GM12878 (cell line): ENCODE measurements around the gene KCND2. TPM values are rescaled to one million over a fixed set of nuclear protein-coding genes. Genes with fewer than 3 reads are reported as not detected.

Experiments used
- ATAC-seq: fragments of 200-7000 bp; cut with Tn5 transposase; 3 replicates; pipeline ENCODE4 v1.9.1; 2020; ENCODE audit warnings: mild to moderate bottlenecking, moderate library complexity
- BruUV-seq: library from RNA; stranded (reverse); fragments of 400-500 nt; replicated peaks from 2 replicates; lab custom pipeline; 2021; lab: Mats Ljungman, UMichigan
- CTCF ChIA-PET: fragments of 300-600 bp; sonication (Branson Sonifier 250); formaldehyde crosslinking; extraction: SDS; loops from one replicate; lab custom pipeline; 2021; ENCODE audit warnings: inconsistent platforms; lab: Yijun Ruan, JAX
- POLR2A ChIA-PET: fragments of 350-600 bp; formaldehyde crosslinking; extraction: SDS; loops from one replicate; lab custom pipeline; 2021; ENCODE audit warnings: inconsistent platforms; lab: Charles Lee
- RAD21 ChIA-PET: fragments of 300-600 bp; sonication (Branson Sonifier 250); formaldehyde crosslinking; loops from one replicate; lab custom pipeline; 2023; ENCODE audit warnings: antibody characterized with exemption; ENCODE audit not compliant: unreplicated experiment; lab: Charles Lee
- SMC1A ChIA-PET: fragments of 300-600 bp; sonication (Branson Sonifier 250); formaldehyde crosslinking; loops from one replicate; lab custom pipeline; 2023; ENCODE audit not compliant: unreplicated experiment, uncharacterized antibody; lab: Charles Lee
- DNase-seq: peaks from one replicate; pipeline ENCODE4 v3.0.0-alpha.2; 2011; ENCODE audit warnings: low read depth, low spot score
- FAIRE-seq: peaks from 3 replicates; lab custom pipeline; 2011; peaks lifted over from hg19 to GRCh38; lab: Jason Lieb, UNC
- H2AFZ ChIP-seq: 2 replicates; pipeline ENCODE4 v1.6.0; 2011; ENCODE audit warnings: low read depth, low read length, control low read depth; ENCODE audit not compliant: control insufficient read depth
- H3K27ac ChIP-seq: 2 replicates; pipeline ENCODE4 v1.5.1; 2011; ENCODE audit warnings: control low read depth; ENCODE audit not compliant: control insufficient read depth, insufficient read depth
- H3K27me3 ChIP-seq, 2 experiments: replicated peaks in 1 of 2; 2 replicates each; pipeline versions ENCODE4 v1.6.0 to v1.6.1; 2011; ENCODE audit warnings: low read length in 1 of 2; ENCODE audit not compliant: control insufficient read depth in 2 of 2, insufficient read depth in 2 of 2
- H3K36me3 ChIP-seq, 2 experiments: 2 replicates each; pipeline ENCODE4 v1.5.1; 2011; ENCODE audit warnings: low read length in 1 of 2; ENCODE audit not compliant: control insufficient read depth in 2 of 2, insufficient read depth in 2 of 2
- H3K4me1 ChIP-seq: 2 replicates; pipeline ENCODE4 v1.6.1; 2011; ENCODE audit warnings: mild to moderate bottlenecking, low read length, moderate library complexity, mixed read lengths; ENCODE audit not compliant: control insufficient read depth, insufficient read depth
- H3K4me2 ChIP-seq: 2 replicates; pipeline ENCODE4 v1.6.0; 2011; ENCODE audit warnings: control low read depth; ENCODE audit not compliant: control insufficient read depth, insufficient read depth
- H3K4me3 ChIP-seq: fragments of 200-600 bp; sonication (generic); 2 replicates; pipeline ENCODE4 v1.5.1; 2016
- H3K79me2 ChIP-seq: 2 replicates; pipeline ENCODE4 v1.6.0; 2011; ENCODE audit warnings: low read length; ENCODE audit not compliant: control insufficient read depth, insufficient read depth
- H3K9ac ChIP-seq: 2 replicates; pipeline ENCODE4 v1.8.0; 2011; ENCODE audit warnings: low read length, control low read depth, mixed read lengths; ENCODE audit not compliant: control insufficient read depth, insufficient read depth
- H3K9me3 ChIP-seq: replicated peaks from 3 replicates; pipeline ENCODE4 v1.5.1; 2011; ENCODE audit warnings: mild to moderate bottlenecking, low read length; ENCODE audit not compliant: control insufficient read depth, insufficient read depth
- H4K20me1 ChIP-seq: 2 replicates; pipeline ENCODE4 v1.6.0; 2011; ENCODE audit not compliant: control insufficient read depth, insufficient read depth
- IRF4 ChIP-seq: IDR thresholded peaks from 2 replicates; pipeline ENCODE4 v1.6.1; 2011; ENCODE audit warnings: low read depth, low read length
- MYB ChIP-seq: fragments of 150-350 bp; IDR thresholded peaks from 2 replicates; pipeline ENCODE4 v1.6.1; 2014; ENCODE audit warnings: mild to moderate bottlenecking, low read depth, low read length, borderline replicate concordance
- NR2F1 ChIP-seq: fragments of 450-650 bp; conservative IDR thresholded peaks from 2 replicates; pipeline ENCODE4 v1.6.1; 2017; ENCODE audit warnings: mild to moderate bottlenecking
- RCOR1 ChIP-seq: conservative IDR thresholded peaks from 2 replicates; pipeline ENCODE4 v1.6.1; 2012; ENCODE audit warnings: low read depth, low read length, improper control_type of control experiment
- REST ChIP-seq: IDR thresholded peaks from 2 replicates; pipeline ENCODE4 v1.6.1; 2012; ENCODE audit warnings: mild to moderate bottlenecking, low read depth, low read length
- in situ Hi-C: fragments of 300-500 bp; cut with MboI; formaldehyde crosslinking; loops from 9 replicates; pipeline ENCODE4 v1.14.3; 2018; ENCODE audit warnings: mixed read lengths
- intact Hi-C: fragments of 100-400 bp; cut with micrococcal nuclease; formaldehyde crosslinking; loops from one replicate; pipeline ENCODE4 v1.14.2; 2022; ENCODE audit not compliant: unreplicated experiment
- polyA plus RNA-seq, 11 experiments: library from polyadenylated mRNA; depleted of rRNA in 4 of 11; unstranded in 6 of 11; stranded (reverse) in 5 of 11; fragments of >200 nt; fragmentation: Nextera tagmentation in 4 of 11; fragmentation: Illumina TruSeq in 1 of 11; extraction: Ambion mirVana in 4 of 11; extraction: Trizol in 1 of 11; gene quantifications; 1 replicate in 1 of 11; 2 replicates in 10 of 11; pipeline versions ENCODE4 v1.2.1 to v1.2.3, GENCODE V29; 2011 to 2016; ENCODE audit warnings: inconsistent platforms in 2 of 11, missing spikeins in 2 of 11, low read depth in 1 of 11
- total RNA-seq, 4 experiments: library from RNA; depleted of rRNA in 3 of 4; stranded (reverse); fragments of >200 nt in 3 of 4; fragmentation: Illumina TruSeq in 1 of 4; extraction: Trizol in 1 of 4; gene quantifications; 2 replicates each; pipeline versions ENCODE4 v1.2.1 to v1.2.3, GENCODE V29; 2013 to 2021
- TF ChIP-seq, protein P1 (sequence below): fragments of 450-650 bp; IDR thresholded peaks from 2 replicates; pipeline ENCODE4 v1.6.1; 2017; ENCODE audit warnings: mild to moderate bottlenecking

The KCND2 gene
- total and polyA plus RNA-seq, 10 of the 15 experiments (the other 5 are each of a cell fraction or from before 2014, with no cell fraction given), result 3.6 to 22.3 (median 6.3) TPM

DNA sequence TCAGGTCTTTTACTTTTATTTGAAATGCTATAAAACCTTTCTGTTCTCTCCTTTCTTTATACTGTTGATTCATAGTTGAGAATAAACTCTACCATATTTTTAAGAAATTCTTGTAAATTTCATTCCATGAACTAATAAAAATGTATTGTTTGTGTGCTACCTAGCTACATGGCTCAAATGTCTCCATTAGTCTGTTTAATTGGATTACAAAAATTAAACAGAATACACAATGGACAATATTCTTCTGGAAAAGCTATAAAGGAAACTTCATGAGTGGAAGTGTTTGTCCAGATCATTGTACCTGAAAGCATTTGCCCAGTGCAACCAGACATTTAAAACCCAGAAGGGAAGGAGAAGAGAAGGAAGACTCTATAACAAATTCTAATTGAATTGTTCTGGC lies 20.1 kb downstream of the KCND2 start:
- TF ChIP-seq REST (no peak), RCOR1 (no peak), NR2F1 (no peak), IRF4 (no peak), MYB (no peak)
- TF ChIP-seq, protein P1, sequence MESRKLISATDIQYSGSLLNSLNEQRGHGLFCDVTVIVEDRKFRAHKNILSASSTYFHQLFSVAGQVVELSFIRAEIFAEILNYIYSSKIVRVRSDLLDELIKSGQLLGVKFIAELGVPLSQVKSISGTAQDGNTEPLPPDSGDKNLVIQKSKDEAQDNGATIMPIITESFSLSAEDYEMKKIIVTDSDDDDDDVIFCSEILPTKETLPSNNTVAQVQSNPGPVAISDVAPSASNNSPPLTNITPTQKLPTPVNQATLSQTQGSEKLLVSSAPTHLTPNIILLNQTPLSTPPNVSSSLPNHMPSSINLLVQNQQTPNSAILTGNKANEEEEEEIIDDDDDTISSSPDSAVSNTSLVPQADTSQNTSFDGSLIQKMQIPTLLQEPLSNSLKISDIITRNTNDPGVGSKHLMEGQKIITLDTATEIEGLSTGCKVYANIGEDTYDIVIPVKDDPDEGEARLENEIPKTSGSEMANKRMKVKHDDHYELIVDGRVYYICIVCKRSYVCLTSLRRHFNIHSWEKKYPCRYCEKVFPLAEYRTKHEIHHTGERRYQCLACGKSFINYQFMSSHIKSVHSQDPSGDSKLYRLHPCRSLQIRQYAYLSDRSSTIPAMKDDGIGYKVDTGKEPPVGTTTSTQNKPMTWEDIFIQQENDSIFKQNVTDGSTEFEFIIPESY, result no peak
- in situ Hi-C loops, result no loop called here
- SMC1A ChIA-PET, result interaction anchor here (0.7 to 2.7 kb wide), 6 partner anchors 10 to 499 kb away, joined by 3 to 7 read pairs (median 4); no protein-coding TSS in a partner anchor
- H3K4me3 ChIP-seq, result no peak overlapping the region
- peaks cover 3% of the 10 kb centered on the region; the same call in 2 of the 3 replicates for H3K9me3 ChIP-seq
- no peak for ATAC-seq
- no peak overlapping the region for H3K9ac ChIP-seq
- intact Hi-C loops, result no loop called here
- H3K27ac ChIP-seq, result no peak overlapping the region
- no peaks in the 10 kb centered on the region for H3K27me3 ChIP-seq
- RAD21 ChIA-PET, result no interaction called here
- H2AFZ ChIP-seq, result no peak overlapping the region
- POLR2A ChIA-PET, result no interaction called here
- H3K4me1 ChIP-seq, result no peaks in the 10 kb centered on the region
- no TSS peak for BruUV-seq
- no peaks in the 10 kb centered on the region for H4K20me1 ChIP-seq
- DNase-seq, result no peak
- H3K79me2 ChIP-seq, result no peaks in the 10 kb centered on the region; the same call in none of the 2 replicates
- no peaks in the 10 kb centered on the region for H3K36me3 ChIP-seq
- CTCF ChIA-PET, result interaction anchor here (1.2 to 1.6 kb wide), 2 partner anchors 12 to 15 kb away, joined by 3 to 5 read pairs; no protein-coding TSS in a partner anchor
- no peak overlapping the region for H3K4me2 ChIP-seq
- FAIRE-seq, result no peak
